ENCODE data around the gene RAD51AP1.
A peak's percentile ranks its signal among the peaks of the same experiment; 100 is the strongest.
"Not testable (repeated sequence)": the region's sequence is repeated elsewhere in the genome, so short reads cannot be mapped to it uniquely, and the experiment has no call there.

Gene RAD51AP1

GRCh38 chr12:4538207-4539160, at the start of gene RAD51AP1:
Gene RAD51AP1, plus strand, starts transcription at chr12:4538890. Its CDS starts 50 bp downstream, at chr12:4538940.
- DNase-seq: peak; percentile 95

- no peak for DNase-seq
Observed at GRCh38 chr12:4489556-4489955, 49.1 kb upstream of the RAD51AP1 start.

- DNase-seq: no peak
Observed at GRCh38 chr12:4490973-4491372, 47.7 kb upstream of the RAD51AP1 start.

GRCh38 chr12:4496145-4496838, 42.4 kb upstream of the RAD51AP1 start:
- DNase-seq: no peak

GRCh38 chr12:4499186-4499585, 39.5 kb upstream of the RAD51AP1 start:
- no peak for DNase-seq

GRCh38 chr12:4505376-4505986, 33.2 kb upstream of the RAD51AP1 start:
- DNase-seq: no peak

GRCh38 chr12:4506430-4506829, 32.3 kb upstream of the RAD51AP1 start:
- no peak for DNase-seq

GRCh38 chr12:4506870-4507269, 31.8 kb upstream of the RAD51AP1 start:
- DNase-seq: peak; percentile 17

- not testable (repeated sequence) for DNase-seq
Observed at GRCh38 chr12:4508503-4508902, 30.2 kb upstream of the RAD51AP1 start.

- not testable (repeated sequence) for DNase-seq
Observed at GRCh38 chr12:4509269-4509668, 29.4 kb upstream of the RAD51AP1 start.

- DNase-seq: no peak
Observed at GRCh38 chr12:4518106-4518728, 20.5 kb upstream of the RAD51AP1 start.

GRCh38 chr12:4523443-4523842, 15.2 kb upstream of the RAD51AP1 start:
- DNase-seq: not testable (repeated sequence)

GRCh38 chr12:4526923-4527546, 11.7 kb upstream of the RAD51AP1 start:
- DNase-seq: no peak

GRCh38 chr12:4530160-4530559, 8.5 kb upstream of the RAD51AP1 start:
- DNase-seq: no peak

GRCh38 chr12:4530982-4531586, 7.6 kb upstream of the RAD51AP1 start:
- DNase-seq: no peak

GRCh38 chr12:4535092-4535491, 3.6 kb upstream of the RAD51AP1 start:
- no peak for DNase-seq

GRCh38 chr12:4535871-4536270, 2.8 kb upstream of the RAD51AP1 start:
- no peak for DNase-seq

GRCh38 chr12:4539167-4539870, 629 bp downstream of the RAD51AP1 start:
- DNase-seq: no peak

GRCh38 chr12:4540170-4540569, 1.5 kb downstream of the RAD51AP1 start:
- DNase-seq: no peak

GRCh38 chr12:4540638-4541037, 1.9 kb downstream of the RAD51AP1 start:
- no peak for DNase-seq

- DNase-seq: no peak
Observed at GRCh38 chr12:4545195-4545594, 6.5 kb downstream of the RAD51AP1 start.

All from CD4-positive, alpha-beta T cell treated with Interleukin-6 for 4 hours (primary cell).